ENCODE measurements around the gene HGS.

DNA sequence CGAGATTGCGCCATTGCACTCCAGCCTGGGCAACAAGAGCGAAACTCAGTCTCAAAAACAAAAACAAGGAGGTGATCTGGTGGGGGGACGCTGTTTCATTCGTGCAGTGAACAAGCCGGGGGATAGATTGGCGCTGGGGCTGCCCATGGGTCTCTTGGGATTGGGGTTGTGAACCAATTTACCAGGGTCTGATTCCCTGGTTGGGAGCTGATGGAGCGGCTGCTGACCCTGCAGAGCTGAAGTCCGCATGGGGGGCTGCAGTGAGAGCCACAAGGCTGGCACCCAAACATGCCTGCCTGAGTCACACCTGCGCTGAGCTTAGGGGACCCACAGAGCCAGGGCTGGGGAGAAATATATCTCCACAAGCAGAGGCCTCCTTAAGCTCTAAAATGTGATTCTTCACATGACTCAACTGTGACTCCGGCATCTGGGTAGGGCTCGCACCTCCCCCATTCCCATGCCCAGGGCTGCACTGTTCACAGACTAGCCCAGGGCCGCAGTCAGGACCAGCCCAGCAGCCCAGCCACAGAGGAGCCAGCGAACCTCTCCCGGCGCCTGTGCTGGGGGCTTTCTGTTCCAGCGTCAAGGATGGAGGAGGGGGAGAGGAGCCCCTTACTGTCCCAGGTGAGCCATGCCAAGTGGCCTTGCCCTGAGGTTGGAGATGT, 41.9 kb upstream of the HGS start:
- TF ChIP-seq JUND (IDR thresholded peaks at IDR 0.05; ENCODE audit: low read length) (no peak), HDAC2 (IDR thresholded peaks at IDR 0.05; ENCODE audit: borderline replicate concordance in 1 of 2, low read depth in 2 of 2, low read length in 2 of 2) (no peak), EZH2 (IDR thresholded peaks at IDR 0.05; ENCODE audit: low read depth, low read length, severe bottlenecking) (no peak), GTF2F1 (IDR thresholded peaks at IDR 0.05; ENCODE audit: borderline replicate concordance, low read depth, low read length) (no peak), GABPA (IDR thresholded peaks at IDR 0.05; ENCODE audit: borderline replicate concordance, insufficient read depth, low read length) (no peak), SUZ12 (IDR thresholded peaks at IDR 0.05; ENCODE audit: low read length) (no peak), POLR2A (IDR thresholded peaks at IDR 0.05; ENCODE audit: control extremely low read depth in 1 of 2, low read depth in 2 of 2, low read length in 2 of 2) (no peak), ZNF274 (IDR thresholded peaks at IDR 0.05; ENCODE audit: borderline replicate concordance, extremely low read depth, low read length) (no peak)
- TF ChIP-seq, protein P1, sequence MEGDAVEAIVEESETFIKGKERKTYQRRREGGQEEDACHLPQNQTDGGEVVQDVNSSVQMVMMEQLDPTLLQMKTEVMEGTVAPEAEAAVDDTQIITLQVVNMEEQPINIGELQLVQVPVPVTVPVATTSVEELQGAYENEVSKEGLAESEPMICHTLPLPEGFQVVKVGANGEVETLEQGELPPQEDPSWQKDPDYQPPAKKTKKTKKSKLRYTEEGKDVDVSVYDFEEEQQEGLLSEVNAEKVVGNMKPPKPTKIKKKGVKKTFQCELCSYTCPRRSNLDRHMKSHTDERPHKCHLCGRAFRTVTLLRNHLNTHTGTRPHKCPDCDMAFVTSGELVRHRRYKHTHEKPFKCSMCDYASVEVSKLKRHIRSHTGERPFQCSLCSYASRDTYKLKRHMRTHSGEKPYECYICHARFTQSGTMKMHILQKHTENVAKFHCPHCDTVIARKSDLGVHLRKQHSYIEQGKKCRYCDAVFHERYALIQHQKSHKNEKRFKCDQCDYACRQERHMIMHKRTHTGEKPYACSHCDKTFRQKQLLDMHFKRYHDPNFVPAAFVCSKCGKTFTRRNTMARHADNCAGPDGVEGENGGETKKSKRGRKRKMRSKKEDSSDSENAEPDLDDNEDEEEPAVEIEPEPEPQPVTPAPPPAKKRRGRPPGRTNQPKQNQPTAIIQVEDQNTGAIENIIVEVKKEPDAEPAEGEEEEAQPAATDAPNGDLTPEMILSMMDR (IDR thresholded peaks at IDR 0.05; ENCODE audit: control extremely low read depth in 1 of 3, insufficient read depth in 1 of 3, low read depth in 1 of 3, low read length in 3 of 3), result no peak

Measured in H1 (cell line).